Ammon's horn (tissue), 1 donor: ENCODE measurements around the gene SSH2.
A peak's percentile ranks its signal among the peaks of the same experiment; 100 is the strongest.
"Not testable (repeated sequence)": the region's sequence is repeated elsewhere in the genome, so short reads cannot be mapped to it uniquely, and the experiment has no call there.

Source experiments
- DNase-seq: peaks from one replicate; pipeline ENCODE4 v3.0.0-alpha.2; 2016; ENCODE audit warnings: low spot score

SSH2 gene

GRCh38 chr17:29837531-29837930 is 92.5 kb downstream of the SSH2 start:
- no peak for DNase-seq

GRCh38 chr17:29836643-29837042 is 93.4 kb downstream of the SSH2 start:
- no peak for DNase-seq

DNA sequence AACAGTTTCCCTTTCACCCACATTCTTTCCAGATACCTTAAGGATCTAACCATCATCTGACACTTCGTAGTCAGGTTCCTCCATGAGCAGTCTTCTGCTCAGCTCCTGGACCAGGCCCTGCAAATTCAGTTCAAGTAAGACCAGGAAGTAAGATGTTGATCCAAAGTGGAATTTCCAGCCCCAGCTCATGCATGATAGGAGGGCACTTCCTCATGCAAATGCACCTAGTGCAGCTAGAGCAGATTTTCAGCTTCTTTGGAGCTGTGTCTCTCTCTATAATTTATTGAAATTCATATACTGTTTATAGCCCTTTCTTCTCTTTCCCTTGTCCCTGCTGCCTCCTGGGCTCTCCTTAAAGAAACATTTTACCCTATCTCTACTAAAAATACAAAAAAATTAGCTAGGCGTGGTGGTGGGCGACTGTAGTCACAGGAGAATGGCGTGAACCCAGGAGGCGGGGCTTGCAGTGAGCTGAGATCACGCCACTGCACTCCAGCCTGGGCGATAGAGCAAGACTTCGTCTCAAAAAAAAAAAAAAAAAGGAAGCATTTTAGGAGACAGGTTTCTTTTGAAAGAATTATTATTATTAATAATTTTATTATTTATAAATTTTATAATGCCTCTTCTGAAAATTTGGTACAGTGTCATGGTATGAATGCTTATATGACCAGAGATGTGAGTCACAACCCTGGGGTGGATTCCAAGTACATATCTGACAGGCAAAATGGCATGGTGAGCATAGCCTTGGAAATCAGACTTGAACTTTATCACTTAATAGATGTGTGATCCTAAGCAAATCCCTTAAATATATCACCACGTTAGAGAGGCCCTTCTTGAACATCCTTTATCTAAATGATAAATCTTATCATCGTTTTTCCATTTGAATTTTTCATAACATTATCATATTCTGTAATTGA is 94.3 kb downstream of the SSH2 start:
- DNase-seq, result no peak

GRCh38 chr17:29833801-29834200 is 96.2 kb downstream of the SSH2 start:
- no peak for DNase-seq

DNA sequence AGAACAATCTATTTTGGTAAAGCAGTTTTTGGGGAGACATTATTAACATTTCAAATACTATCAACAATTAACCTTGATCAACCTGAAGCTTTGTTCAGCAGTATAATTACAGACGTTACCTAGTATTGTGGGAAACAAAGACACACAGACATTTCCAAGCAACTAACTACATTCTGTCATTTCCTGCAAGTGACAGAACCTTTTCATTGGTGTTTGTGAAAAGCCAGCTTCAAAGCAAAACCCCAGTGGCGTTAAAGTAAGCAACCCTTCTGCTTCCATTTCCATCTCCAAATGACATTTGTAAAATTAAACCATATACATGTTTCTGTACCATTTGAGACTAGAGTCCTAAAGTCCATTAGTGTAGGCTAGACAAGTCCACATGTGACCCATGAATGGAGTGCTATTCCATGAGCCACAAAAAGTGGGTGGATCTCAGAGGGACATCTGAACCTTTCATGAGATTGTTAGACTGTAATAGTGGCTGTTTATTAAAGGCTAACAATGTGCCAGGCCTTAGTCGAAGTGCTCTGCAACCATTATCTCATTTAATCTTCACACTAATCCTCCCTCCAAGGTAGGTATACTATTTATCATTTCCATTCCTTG is 101.2 kb downstream of the SSH2 start:
- no peak for DNase-seq

DNA sequence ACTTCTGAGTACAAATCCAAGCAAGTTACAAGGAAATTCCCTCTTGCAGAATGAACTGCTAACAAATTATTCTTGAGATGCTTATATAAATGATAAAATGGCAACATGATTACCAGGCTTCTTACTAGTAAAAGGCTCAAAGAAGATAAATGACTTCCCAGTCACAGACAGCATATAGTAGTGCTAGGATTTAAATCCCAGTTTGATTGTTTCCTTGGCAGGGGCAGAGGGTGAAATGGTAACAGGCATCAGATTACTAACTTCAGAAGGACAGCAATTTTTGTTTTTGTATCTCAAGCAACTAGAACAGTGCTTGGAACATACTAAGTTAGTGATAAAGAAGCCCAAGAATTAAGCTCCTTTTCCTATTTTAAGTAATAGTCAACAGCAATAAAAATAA is 102.8 kb downstream of the SSH2 start:
- no peak for DNase-seq

DNA sequence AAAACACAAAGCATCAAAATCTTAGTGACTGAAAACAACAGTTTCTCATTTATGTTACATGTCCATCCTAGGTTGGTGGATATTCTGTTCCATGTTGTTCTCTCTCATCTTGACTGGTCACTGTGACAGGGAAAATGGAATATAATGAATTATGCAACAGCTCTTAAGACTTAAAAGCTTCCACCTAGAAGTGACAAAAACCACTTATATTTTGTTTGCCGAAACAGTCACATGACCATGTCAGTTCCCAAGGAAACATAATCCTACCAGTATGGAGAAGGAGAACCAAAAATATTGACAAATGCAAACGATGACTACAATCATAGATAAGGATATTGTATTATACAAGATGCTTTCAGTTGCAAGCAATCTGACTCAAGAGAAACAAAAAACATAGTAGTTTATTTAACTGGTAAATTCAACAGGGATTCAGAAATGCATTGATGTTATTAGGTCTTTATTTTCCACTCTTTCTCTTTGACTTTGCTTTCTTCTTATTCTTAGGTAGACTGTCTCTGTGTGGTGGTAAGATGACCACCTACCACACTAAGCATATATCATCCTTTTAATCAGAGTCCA is 103.8 kb downstream of the SSH2 start:
- DNase-seq, result no peak

- DNase-seq, result no peak
Observed at GRCh38 chr17:29825604-29826003, 104.4 kb downstream of the SSH2 start.

DNA sequence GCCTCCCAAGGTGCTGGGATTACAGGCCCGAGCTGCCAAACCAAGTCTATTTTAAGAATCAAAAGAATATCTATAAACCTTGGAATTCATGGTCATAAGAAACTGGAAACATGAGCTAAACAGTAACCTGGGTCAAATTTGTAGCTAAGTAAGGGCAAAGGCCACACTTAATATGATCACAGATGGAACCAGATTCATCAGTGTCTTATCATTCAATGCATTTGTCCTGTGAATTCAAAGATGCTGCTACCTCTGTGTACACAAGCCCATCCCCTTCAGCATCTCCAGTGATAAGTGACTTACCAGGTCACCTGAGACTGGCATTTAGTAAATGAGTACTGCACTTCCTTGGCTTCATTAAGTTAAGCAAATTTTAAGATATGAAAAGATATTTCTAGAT is 108.1 kb downstream of the SSH2 start:
- DNase-seq, result no peak

DNA sequence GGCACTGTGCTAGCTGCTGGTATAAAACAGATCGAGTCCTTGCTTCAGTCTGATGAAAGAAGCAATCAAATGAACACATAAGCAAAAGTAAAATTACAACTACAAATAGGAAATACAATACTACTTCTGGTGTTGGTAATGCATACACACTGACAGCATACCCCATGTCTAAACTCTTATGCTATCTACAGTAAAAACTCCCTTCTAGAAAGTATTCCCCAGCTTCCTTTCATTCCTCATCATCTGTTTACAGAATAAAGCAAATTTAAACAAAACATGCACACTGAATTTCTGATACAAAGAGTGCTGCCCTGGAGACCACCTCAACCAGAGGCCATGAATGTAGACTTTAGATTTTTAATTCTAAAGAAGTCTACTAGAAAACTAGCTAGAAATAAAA is 109.6 kb downstream of the SSH2 start:
- no peak for DNase-seq

DNA sequence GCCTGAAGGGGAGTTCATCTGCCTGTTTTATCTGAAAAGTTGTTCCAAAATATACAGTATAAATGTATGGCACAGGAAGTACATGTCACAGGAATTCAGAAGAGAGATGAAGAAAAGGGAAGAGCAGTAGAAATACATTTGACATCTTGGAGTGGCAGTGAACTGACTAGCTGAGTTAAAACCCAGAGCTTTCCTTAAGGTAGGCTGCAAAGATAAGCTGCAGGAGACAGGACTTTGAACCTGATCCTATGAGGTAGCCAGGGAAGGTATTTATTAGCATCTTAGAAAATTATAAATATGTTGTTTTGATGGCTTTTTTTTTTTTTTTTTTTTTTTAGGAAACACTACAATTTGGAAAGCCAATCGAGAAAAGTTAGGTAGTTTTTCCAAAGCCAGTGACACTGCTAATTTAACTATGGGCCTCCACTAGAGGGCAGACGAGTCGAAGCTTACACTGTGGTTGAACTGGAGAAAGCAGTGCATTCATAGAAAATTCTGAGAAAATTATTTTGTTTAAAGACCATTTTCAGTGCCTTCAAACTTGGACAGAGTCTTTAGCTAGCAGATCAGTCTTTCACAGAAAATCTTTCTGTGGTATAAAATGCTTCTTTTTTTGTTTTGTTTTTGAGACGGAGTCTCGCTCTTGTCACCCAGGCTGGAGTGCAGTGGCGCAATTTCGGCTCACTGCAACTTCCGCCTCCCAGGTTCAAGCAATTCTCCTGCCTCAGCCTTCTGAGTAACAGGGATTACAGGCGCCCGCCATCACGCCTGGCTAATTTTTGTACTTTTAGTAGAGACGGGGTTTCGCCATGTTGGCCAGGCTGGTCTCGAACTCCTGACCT is 122.3 kb downstream of the SSH2 start:
- DNase-seq, result peak; percentile 82

- DNase-seq, result no peak
Observed at GRCh38 chr17:29802246-29802645, 127.8 kb downstream of the SSH2 start.

GRCh38 chr17:29800457-29800856 is 129.6 kb downstream of the SSH2 start:
- DNase-seq, result no peak

DNA sequence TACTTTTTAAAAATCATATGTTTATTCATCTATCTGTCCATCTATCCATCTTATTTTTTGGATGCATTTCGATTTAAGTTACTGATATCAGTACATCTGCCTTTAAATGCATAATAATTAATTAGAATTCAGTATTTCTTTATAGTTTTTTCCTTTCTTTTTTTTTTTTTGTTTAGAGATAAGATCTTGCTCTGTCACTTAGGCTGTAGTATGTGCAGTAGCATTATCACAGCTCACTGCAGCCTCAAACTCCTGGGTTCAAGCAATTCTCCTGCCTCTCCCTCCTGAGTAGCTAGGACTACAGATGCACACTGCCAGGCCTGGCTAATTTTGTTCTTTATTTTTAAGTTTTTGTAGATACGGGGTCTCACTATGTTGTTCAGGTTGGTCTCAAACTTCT is 133.4 kb downstream of the SSH2 start:
- no peak for DNase-seq

GRCh38 chr17:29793501-29793900 is 136.5 kb downstream of the SSH2 start:
- no peak for DNase-seq

GRCh38 chr17:29791336-29792080 is 138.5 kb downstream of the SSH2 start:
- DNase-seq, result no peak

DNA sequence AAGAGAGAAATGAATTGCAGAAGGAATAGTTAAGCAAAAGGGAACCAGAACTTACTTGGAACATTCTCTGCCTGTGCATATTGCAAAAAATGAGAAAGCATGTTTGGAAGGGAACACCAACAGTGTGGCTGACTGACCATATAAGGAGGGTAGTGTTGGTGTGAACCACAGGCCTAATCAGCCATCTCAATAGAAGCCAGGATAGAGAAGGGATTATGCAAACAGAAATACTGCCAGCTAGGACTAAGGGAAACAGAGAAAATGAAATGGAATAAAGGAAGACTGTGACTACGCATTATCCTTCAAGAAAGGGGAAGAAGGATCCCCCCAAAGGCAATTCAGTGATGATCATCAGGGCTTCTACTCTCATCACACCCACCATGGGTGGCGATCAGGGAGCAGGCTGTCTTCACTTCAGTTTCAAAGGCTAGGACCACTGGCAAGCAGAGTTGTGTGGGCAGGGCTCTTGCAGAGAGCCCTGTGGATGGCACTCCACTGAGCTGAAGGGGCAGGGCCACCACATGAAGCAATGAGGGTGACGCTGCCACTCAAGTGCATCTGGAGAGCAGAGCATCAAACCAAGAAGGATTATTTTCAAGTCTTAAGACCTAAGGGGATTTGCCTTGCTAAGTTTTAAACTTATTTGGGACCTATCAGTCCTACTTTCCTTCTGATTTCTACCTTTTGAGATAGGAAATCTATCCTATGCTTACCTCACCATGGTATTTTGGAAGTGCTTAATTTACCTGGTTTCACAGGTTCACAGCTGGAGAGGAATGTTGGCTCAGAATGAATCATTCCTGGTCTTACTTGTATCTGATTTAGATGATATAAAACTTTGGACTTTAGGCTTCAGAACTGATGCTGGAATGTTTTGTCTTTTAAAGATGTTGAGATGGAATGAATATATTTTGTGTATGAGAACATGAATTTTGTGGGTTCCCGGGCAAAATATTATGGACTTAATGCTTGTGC is 140.5 kb downstream of the SSH2 start:
- peak; percentile 40 for DNase-seq

DNA sequence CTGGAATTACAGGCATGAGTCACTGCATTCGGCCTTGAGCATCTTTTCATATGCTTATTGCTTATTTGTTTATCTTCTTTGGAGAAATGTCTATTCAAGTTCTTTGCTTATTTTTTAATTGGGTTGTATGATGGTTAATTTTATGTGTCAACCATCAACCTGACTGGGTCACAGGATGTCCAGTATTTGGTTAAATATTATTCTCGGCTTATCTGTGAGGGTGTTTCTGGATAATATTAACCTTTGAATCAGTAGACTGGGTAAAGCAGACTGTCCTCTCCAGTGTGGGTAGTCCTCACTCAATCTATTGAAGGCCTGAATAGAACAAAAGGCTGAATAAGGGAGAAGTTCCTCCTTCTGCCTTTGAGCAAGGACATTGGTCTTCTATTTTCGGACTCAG is 142.0 kb downstream of the SSH2 start:
- no peak for DNase-seq

DNA sequence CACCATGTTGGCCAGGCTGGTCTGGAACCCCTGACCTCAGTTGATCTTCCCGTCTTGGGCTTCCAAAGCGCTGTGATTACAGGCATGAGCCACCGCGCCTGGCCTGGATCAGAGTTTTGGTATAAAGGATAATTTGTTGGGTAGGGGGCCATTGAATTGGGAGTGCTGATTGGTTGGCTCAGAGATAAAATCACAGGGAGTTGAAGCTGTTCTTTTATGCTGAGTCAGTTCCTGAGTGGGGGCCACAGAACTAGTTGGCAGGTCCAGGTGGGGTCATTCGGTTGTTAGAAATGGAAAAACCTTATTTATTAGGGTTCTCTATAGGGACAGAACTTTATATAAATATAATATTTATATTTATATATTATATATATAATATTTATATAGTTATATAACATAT is 147.1 kb downstream of the SSH2 start:
- no peak for DNase-seq

DNA sequence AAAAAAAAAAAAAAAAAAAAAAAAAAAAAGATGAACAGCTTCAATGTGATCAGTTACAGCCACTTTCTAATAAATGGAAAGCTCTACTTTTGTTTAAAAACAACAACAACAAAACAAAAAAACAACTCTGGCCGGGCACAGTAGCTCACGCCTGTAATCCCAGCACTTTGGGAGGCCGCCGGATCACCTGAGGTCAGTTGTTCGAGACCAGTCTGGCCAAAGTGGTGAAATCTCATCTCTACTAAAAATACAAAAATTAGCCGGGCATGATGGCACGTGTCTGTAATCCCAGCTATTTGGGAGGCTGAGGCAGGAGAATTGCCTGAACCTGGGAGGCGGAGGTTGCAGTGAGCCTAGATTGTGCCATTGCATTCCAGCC is 150.2 kb downstream of the SSH2 start:
- not testable (repeated sequence) for DNase-seq
